A549 (cell line): Measurements from ENCODE around the gene UBE3B. TPM values are rescaled to one million over a fixed set of nuclear protein-coding genes. Genes with fewer than 3 reads are reported as not detected.

ENCODE experiments used
- ATAC-seq, 2 experiments: fragments of 200-7000 bp in 1 of 2; fragments of >200 bp in 1 of 2; cut with Nextera tagmentation in 1 of 2; cut with Tn5 transposase in 1 of 2; 3 replicates each; pipeline versions ENCODE4 v1.8.0 to v1.9.1; 2018 to 2020; ENCODE audit warnings: mild to moderate bottlenecking in 1 of 2, moderate library complexity in 1 of 2
- CTCF ChIA-PET: fragments of 300-600 bp; sonication (Branson Sonifier 250); formaldehyde crosslinking; extraction: SDS; loops from one replicate; lab custom pipeline; 2021; ENCODE audit warnings: antibody characterized with exemption, inconsistent platforms; lab: Yijun Ruan, JAX
- POLR2A ChIA-PET: fragments of 350-600 bp; formaldehyde crosslinking; extraction: SDS; loops from one replicate; lab custom pipeline; 2021; ENCODE audit warnings: antibody characterized with exemption, inconsistent platforms; lab: Yijun Ruan, JAX
- DNase-seq, 2 experiments: peaks; one replicate each; pipeline versions ENCODE4 v3.0.0 to v3.0.0-alpha.2; 2011 to 2016; ENCODE audit warnings: low read depth in 1 of 2, low spot score in 1 of 2
- FAIRE-seq: peaks from 2 replicates; lab custom pipeline; 2011; peaks lifted over from hg19 to GRCh38; lab: Jason Lieb, UNC
- H3K27ac ChIP-seq, 2 experiments: fragments of >200 bp; sonication (Bioruptor Twin); formaldehyde crosslinking; 3 replicates each; pipeline ENCODE4 v1.5.1; 2016 to 2017
- H3K4me1 ChIP-seq: fragments of >200 bp; sonication (Bioruptor Twin); formaldehyde crosslinking; 3 replicates; pipeline ENCODE4 v1.6.1; 2016
- H3K4me2 ChIP-seq: fragments of >200 bp; sonication (Bioruptor Twin); formaldehyde crosslinking; 3 replicates; pipeline ENCODE4 v1.6.1; 2016
- H3K4me3 ChIP-seq: fragments of >200 bp; sonication (Bioruptor Twin); formaldehyde crosslinking; 3 replicates; pipeline ENCODE4 v1.5.1; 2016
- H3K9me3 ChIP-seq: fragments of >200 bp; sonication (Bioruptor Twin); formaldehyde crosslinking; 3 replicates; pipeline ENCODE4 v1.6.1; 2016
- CBX2 ChIP-seq: fragments of 200-600 bp; sonication (generic); IDR thresholded peaks from 2 replicates; pipeline ENCODE4 v1.6.1; 2016; ENCODE audit warnings: low read depth, mild to moderate bottlenecking, borderline replicate concordance
- CHD2 ChIP-seq: fragments of 150-350 bp; IDR thresholded peaks from 2 replicates; pipeline ENCODE4 v1.6.1; 2014; ENCODE audit warnings: low read length; ENCODE audit not compliant: partially characterized antibody
- EHF ChIP-seq: fragments of 250-450 bp; sonication (Bioruptor Pico); IDR thresholded peaks from 2 replicates; pipeline ENCODE4 v1.5.0; 2020; ENCODE audit warnings: mild to moderate bottlenecking
- ESRRA ChIP-seq: fragments of 150-350 bp; IDR thresholded peaks from 2 replicates; pipeline ENCODE4 v1.6.1; 2014; ENCODE audit warnings: mild to moderate bottlenecking, low read length, borderline replicate concordance
- FOSB ChIP-seq: fragments of 250-450 bp; sonication (Bioruptor Pico); IDR thresholded peaks from 2 replicates; pipeline ENCODE4 v1.5.0; 2020; ENCODE audit warnings: mild to moderate bottlenecking, moderate library complexity
- FOXS1 ChIP-seq: fragments of 250-450 bp; sonication (Bioruptor Pico); IDR thresholded peaks from 2 replicates; pipeline ENCODE4 v1.5.0; 2020; ENCODE audit warnings: mild to moderate bottlenecking, moderate library complexity
- HOXA7 ChIP-seq: fragments of 250-450 bp; sonication (Bioruptor Pico); IDR thresholded peaks from 2 replicates; pipeline ENCODE4 v1.5.0; 2020; ENCODE audit warnings: mild to moderate bottlenecking, moderate library complexity
- HOXB5 ChIP-seq: fragments of 250-450 bp; sonication (Bioruptor Pico); IDR thresholded peaks from 2 replicates; pipeline ENCODE4 v1.5.0; 2020; ENCODE audit warnings: mild to moderate bottlenecking, moderate library complexity
- JUN ChIP-seq, 2 experiments: fragments of >200 bp; sonication (Bioruptor Twin); formaldehyde crosslinking; IDR thresholded peaks; 2 replicates in 1 of 2; 3 replicates in 1 of 2; pipeline ENCODE4 v1.6.1; 2016 to 2017
- JUNB ChIP-seq: fragments of >200 bp; sonication (Bioruptor Twin); formaldehyde crosslinking; IDR thresholded peaks from 2 replicates; pipeline ENCODE4 v1.6.1; 2016
- KDM1A ChIP-seq: fragments of 200-600 bp; sonication (generic); IDR thresholded peaks from 2 replicates; pipeline ENCODE4 v1.6.1; 2016; ENCODE audit warnings: low read depth, mild to moderate bottlenecking
- MAFK ChIP-seq: fragments of 450-650 bp; IDR thresholded peaks from 2 replicates; pipeline ENCODE4 v1.6.1; 2014; ENCODE audit not compliant: partially characterized antibody
- MYC ChIP-seq: IDR thresholded peaks from 2 replicates; pipeline ENCODE4 v1.6.1; 2012; ENCODE audit warnings: mild to moderate bottlenecking, inconsistent platforms, low read length, improper control_type of control experiment, borderline replicate concordance
- RAD21 ChIP-seq, 2 experiments: fragments of >200 bp in 1 of 2; sonication (Bioruptor Twin) in 1 of 2; formaldehyde crosslinking in 1 of 2; IDR thresholded peaks in 1 of 2; conservative IDR thresholded peaks in 1 of 2; 2 replicates in 1 of 2; 3 replicates in 1 of 2; pipeline ENCODE4 v1.6.1; 2012 to 2018; ENCODE audit warnings: inconsistent platforms in 1 of 2
- SMC3 ChIP-seq: fragments of >200 bp; sonication (Bioruptor Twin); formaldehyde crosslinking; IDR thresholded peaks from 3 replicates; pipeline ENCODE4 v1.6.1; 2018; ENCODE audit warnings: inconsistent platforms
- WGBS: methylation state at CpG from one replicate; pipeline ENCODE4 v1.1.6; 2017; ENCODE audit errors: missing lambda C conversion rate; 5-methylcytosine and 5-hydroxymethylcytosine counted together
- polyA plus RNA-seq, 4 experiments: library from polyadenylated mRNA; depleted of rRNA in 3 of 4; stranded (reverse); fragments of >200 nt; fragmentation: RNase III in 1 of 4; extraction: RNeasy Plus Mini Kit Qiagen cat#74134 plus additional on column Dnase treatment in 1 of 4; gene quantifications; 2 replicates in 3 of 4; 3 replicates in 1 of 4; pipeline ENCODE4 v1.2.3, GENCODE V29; 2011 to 2017
- TF ChIP-seq, protein P1 (sequence below): fragments of 450-650 bp; IDR thresholded peaks from 2 replicates; pipeline ENCODE4 v1.6.1; 2014; ENCODE audit warnings: antibody characterized with exemption
- TF ChIP-seq, protein P2 (sequence below): fragments of 150-350 bp; IDR thresholded peaks from 2 replicates; pipeline ENCODE4 v1.6.1; 2014; ENCODE audit warnings: low read depth, mild to moderate bottlenecking, low read length
- TF ChIP-seq, protein P3 (sequence below): fragments of >200 bp; sonication (Bioruptor Twin); formaldehyde crosslinking; IDR thresholded peaks from 3 replicates; pipeline ENCODE4 v1.6.1; 2016

Gene UBE3B
- polyA plus RNA-seq, 2 of the 4 experiments (the other 2 are of a cell fraction): 14.0 to 38.0 TPM

DNA sequence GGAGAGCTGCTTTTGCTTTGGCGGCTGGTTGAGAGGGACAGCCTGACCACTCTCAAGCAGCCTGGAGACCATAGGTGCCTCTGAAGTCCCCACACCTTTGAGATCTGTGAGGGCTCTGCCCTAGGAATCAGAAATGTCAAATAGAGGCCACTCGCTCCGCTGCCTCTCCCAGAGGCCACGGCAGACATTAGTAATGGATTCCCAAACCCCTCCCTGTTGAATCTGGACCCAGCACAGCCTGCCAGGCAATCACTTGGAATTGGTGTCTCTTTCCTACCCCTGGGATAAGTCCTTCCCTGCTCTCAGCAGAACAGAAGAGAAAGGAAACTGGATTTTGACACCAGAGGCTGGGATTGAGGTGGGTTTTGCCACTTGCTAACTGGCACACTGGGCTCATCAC, 70.8 kb downstream of the UBE3B start (continued):
- TF ChIP-seq KDM1A (no peak), JUN (IDR thresholded peaks at IDR 0.05) (no peak)

DNA sequence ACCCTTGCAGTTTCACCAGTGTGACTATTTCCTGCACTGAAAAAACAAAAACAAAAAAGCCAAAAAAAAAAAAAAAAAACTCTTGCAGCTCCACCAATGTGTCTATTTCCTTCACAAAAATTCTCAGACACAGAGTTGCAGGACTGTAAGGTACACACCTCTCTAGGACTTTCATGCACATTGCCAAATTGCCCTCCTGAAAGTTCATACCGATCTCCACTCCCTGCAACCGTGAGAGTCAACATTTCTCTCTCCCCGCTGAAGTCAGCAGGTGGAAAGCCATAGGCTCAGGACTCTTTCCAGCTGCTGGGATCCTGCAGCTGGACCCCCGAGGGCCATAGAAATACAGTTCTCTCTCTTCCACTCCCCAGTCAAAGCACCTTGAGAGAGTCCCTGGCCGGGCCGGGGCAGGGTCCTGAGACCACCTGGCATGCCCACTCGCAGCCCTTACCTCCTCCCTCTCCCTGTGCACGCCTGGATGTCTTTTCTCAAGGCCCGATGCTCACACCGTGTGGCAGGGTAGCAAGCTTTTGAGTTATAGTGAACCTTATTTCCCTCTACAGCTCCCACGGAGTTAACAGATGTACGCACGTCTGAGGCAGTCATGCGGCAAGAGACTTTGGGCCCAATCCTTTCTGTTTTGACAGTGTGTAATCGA, 72.3 kb downstream of the UBE3B start:
- H3K9me3 ChIP-seq: no peaks in the 10 kb centered on the region
- no peak overlapping the region for H3K4me3 ChIP-seq
- no peak overlapping the region for H3K27ac ChIP-seq
- ATAC-seq (no peak; a peak in 1 of 6 replicates), DNase-seq (no peak), FAIRE-seq (no peak)
- ChIA-PET CTCF (interaction anchor here (0.7 to 1.5 kb wide), 4 partner anchors 13 to 355 kb away, joined by 3 to 4 read pairs (median 3); no protein-coding TSS in a partner anchor), POLR2A (no interaction called here)
- 41% methylated on average over 15 of the region's 15 CpGs for WGBS
- no peak overlapping the region for H3K4me2 ChIP-seq
- H3K4me1 ChIP-seq: peaks cover 6% of the 10 kb centered on the region; the same call in 2 of the 3 replicates
- TF ChIP-seq, protein P1, sequence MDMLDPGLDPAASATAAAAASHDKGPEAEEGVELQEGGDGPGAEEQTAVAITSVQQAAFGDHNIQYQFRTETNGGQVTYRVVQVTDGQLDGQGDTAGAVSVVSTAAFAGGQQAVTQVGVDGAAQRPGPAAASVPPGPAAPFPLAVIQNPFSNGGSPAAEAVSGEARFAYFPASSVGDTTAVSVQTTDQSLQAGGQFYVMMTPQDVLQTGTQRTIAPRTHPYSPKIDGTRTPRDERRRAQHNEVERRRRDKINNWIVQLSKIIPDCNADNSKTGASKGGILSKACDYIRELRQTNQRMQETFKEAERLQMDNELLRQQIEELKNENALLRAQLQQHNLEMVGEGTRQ: no peak
- no peak for TF ChIP-seq JUN (IDR thresholded peaks at IDR 0.05)
- TF ChIP-seq EHF (CRISPR knock-in tag): no peak
- TF ChIP-seq JUNB: no peak
- TF ChIP-seq, protein P2, sequence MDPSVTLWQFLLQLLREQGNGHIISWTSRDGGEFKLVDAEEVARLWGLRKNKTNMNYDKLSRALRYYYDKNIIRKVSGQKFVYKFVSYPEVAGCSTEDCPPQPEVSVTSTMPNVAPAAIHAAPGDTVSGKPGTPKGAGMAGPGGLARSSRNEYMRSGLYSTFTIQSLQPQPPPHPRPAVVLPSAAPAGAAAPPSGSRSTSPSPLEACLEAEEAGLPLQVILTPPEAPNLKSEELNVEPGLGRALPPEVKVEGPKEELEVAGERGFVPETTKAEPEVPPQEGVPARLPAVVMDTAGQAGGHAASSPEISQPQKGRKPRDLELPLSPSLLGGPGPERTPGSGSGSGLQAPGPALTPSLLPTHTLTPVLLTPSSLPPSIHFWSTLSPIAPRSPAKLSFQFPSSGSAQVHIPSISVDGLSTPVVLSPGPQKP: no peak
- TF ChIP-seq RAD21 (conservative IDR thresholded peaks at IDR 0.05 in 1 of 2, IDR thresholded peaks at IDR 0.05 in 1 of 2): no peak
- no peak for TF ChIP-seq MAFK
- no peak for TF ChIP-seq HOXB5 (CRISPR knock-in tag)
- no peak for TF ChIP-seq FOSB (CRISPR knock-in tag)
- TF ChIP-seq, protein P3, sequence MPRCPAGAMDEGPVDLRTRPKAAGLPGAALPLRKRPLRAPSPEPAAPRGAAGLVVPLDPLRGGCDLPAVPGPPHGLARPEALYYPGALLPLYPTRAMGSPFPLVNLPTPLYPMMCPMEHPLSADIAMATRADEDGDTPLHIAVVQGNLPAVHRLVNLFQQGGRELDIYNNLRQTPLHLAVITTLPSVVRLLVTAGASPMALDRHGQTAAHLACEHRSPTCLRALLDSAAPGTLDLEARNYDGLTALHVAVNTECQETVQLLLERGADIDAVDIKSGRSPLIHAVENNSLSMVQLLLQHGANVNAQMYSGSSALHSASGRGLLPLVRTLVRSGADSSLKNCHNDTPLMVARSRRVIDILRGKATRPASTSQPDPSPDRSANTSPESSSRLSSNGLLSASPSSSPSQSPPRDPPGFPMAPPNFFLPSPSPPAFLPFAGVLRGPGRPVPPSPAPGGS: no peak
- no peak for TF ChIP-seq SMC3
- TF ChIP-seq MYC: no peak
- no peak for TF ChIP-seq CHD2
- no peak for TF ChIP-seq ESRRA
- TF ChIP-seq CBX2: no peak
- no peak for TF ChIP-seq KDM1A
- no peak for TF ChIP-seq HOXA7 (CRISPR knock-in tag)

DNA sequence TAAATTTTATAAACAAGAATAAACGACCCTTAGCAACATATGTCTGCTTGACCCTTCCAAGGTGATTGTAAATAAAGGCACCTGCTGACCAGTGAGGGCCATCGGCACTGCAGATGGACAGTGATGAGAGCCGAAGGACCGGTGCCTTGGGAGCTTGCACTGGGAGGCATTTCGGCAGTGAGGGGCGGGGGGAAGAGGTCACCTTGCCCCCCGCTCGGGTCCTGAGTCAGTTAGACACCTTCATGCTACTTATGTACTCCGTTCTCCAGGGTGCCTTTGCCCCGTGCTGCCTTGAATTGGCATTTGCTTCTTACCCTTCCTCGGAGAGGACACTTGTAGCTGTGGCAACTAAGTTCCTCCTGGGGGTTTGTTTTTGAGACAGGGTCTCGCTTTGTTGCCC, 72.8 kb downstream of the UBE3B start:
- CTCF ChIA-PET: interaction anchor here (1.3 to 1.7 kb wide), 2 partner anchors 48 to 295 kb away, joined by 3 to 7 read pairs; no protein-coding TSS in a partner anchor

More for the DNA sequence above, 72.8 kb downstream of the UBE3B start:
- 46% methylated on average over 12 of the region's 12 CpGs for WGBS
- ATAC-seq (no peak), DNase-seq (no peak), FAIRE-seq (no peak)
- no peak overlapping the region for H3K4me3 ChIP-seq
- POLR2A ChIA-PET: no interaction called here
- no peaks in the 10 kb centered on the region for H3K9me3 ChIP-seq
- H3K27ac ChIP-seq: no peak overlapping the region
- peaks cover 1% of the 10 kb centered on the region; the same call in 1 of the 3 replicates for H3K4me1 ChIP-seq
- no peak overlapping the region for H3K4me2 ChIP-seq
- no peak for TF ChIP-seq FOXS1 (CRISPR knock-in tag)
- no peak for TF ChIP-seq EHF (CRISPR knock-in tag)
- TF ChIP-seq RAD21 (conservative IDR thresholded peaks at IDR 0.05 in 1 of 2, IDR thresholded peaks at IDR 0.05 in 1 of 2): no peak
- TF ChIP-seq, all 56 proteins: peak for 0
